Type B pancreatic cell (in vitro differentiated cells): Measurements from ENCODE around the gene DPF3. TPM values are rescaled to one million over a fixed set of nuclear protein-coding genes. Genes with fewer than 3 reads are reported as not detected.

Experiments
- DNase-seq: peaks from one replicate; pipeline ENCODE4 v3.0.0; 2021; ENCODE audit warnings: mixed read lengths; ENCODE audit not compliant: unreplicated experiment; ENCODE audit errors: extremely low spot score
- H3K27ac Mint-ChIP-seq: 2 replicates; pipeline ENCODE4 v1.8.0; 2021; ENCODE audit warnings: mild to moderate bottlenecking, mixed read lengths
- H3K27me3 Mint-ChIP-seq: 2 replicates; pipeline ENCODE4 v1.8.0; 2021; ENCODE audit warnings: mixed read lengths
- H3K36me3 Mint-ChIP-seq: 2 replicates; pipeline ENCODE4 v1.8.0; 2021; ENCODE audit warnings: mixed read lengths
- H3K4me1 Mint-ChIP-seq: one replicate; pipeline ENCODE4 v1.8.0; 2021; ENCODE audit warnings: mixed read lengths; ENCODE audit not compliant: unreplicated experiment
- H3K4me3 Mint-ChIP-seq: 2 replicates; pipeline ENCODE4 v1.8.0; 2021; ENCODE audit warnings: mild to moderate bottlenecking, mixed read lengths
- H3K9me3 Mint-ChIP-seq: 2 replicates; pipeline ENCODE4 v1.8.0; 2021; ENCODE audit warnings: mixed read lengths
- total RNA-seq: library from RNA; stranded (reverse); gene quantifications from 2 replicates; pipeline ENCODE4 v1.2.1, GENCODE V29; 2021; ENCODE audit warnings: low replicate concordance
- TF ChIP-seq, protein P1 (sequence below): fragments of 200-600 bp; sonication (generic); conservative IDR thresholded peaks from 2 replicates; pipeline ENCODE4 v1.5.0; 2021; ENCODE audit warnings: antibody characterized with exemption, mild to moderate bottlenecking

The DPF3 gene
- total RNA-seq, 1 donor from 2014 or later: 4.5 TPM

GRCh38 chr14:72738161-72738611 is 155.7 kb downstream of the DPF3 start:
- H3K4me1 Mint-ChIP-seq: peaks cover 19% of the 10 kb centered on the region
- H3K9me3 Mint-ChIP-seq: no peaks in the 10 kb centered on the region
- H3K4me3 Mint-ChIP-seq: peak overlapping the region; percentile 18
- TF ChIP-seq, protein P1, sequence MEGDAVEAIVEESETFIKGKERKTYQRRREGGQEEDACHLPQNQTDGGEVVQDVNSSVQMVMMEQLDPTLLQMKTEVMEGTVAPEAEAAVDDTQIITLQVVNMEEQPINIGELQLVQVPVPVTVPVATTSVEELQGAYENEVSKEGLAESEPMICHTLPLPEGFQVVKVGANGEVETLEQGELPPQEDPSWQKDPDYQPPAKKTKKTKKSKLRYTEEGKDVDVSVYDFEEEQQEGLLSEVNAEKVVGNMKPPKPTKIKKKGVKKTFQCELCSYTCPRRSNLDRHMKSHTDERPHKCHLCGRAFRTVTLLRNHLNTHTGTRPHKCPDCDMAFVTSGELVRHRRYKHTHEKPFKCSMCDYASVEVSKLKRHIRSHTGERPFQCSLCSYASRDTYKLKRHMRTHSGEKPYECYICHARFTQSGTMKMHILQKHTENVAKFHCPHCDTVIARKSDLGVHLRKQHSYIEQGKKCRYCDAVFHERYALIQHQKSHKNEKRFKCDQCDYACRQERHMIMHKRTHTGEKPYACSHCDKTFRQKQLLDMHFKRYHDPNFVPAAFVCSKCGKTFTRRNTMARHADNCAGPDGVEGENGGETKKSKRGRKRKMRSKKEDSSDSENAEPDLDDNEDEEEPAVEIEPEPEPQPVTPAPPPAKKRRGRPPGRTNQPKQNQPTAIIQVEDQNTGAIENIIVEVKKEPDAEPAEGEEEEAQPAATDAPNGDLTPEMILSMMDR: no peak
- H3K27ac Mint-ChIP-seq: no peak overlapping the region
- peak; percentile 34 for DNase-seq
- no peaks in the 10 kb centered on the region for H3K36me3 Mint-ChIP-seq
- H3K27me3 Mint-ChIP-seq: peaks cover 45% of the 10 kb centered on the region

- no peak for DNase-seq
- Mint-ChIP-seq H3K4me3 (peak overlapping the region; percentile 46), H3K36me3 (no peaks in the 10 kb centered on the region), H3K27ac (no peak overlapping the region), H3K9me3 (no peaks in the 10 kb centered on the region), H3K4me1 (peaks cover 16% of the 10 kb centered on the region), H3K27me3 (peaks cover 50% of the 10 kb centered on the region)
- TF ChIP-seq, protein P1: no peak
These were observed 156.3 kb downstream of the DPF3 start for GRCh38 chr14:72737560-72737943.

DNA sequence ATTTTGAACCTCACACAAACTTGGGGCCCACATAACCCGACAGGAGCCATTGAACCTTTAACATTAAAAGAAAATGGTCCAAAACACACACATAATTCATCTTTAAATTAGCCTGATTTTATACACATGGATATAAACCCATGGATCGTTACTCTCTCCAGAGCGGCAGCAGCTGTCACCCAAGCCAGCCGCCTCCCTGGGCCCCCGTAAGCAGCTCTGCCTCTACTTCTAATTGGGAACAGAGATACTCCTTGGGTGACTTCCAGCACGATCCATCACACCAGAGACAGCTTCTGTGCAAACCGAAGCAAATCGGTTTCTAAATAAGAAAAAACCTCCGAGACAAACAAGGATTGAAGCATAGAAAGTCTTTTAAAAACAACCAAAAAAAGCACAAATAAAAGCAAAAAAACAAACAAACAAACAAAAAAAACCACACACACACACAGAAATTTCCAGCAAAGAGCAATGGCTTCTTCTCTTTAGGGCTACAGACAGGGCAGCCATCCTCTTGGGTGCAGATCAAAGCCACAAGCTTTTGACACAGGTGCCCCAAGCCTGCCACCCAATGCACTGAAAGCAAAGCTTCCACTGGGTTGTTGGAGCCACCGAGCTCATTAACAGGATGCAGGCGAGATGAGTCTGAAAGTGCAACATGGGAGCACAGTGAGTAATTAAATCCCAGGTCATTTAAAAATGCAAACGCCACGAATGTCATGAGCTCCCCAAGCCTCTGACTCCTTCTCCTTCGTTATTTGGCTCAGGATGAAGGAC is 156.9 kb downstream of the DPF3 start:
- no peak overlapping the region for H3K4me3 Mint-ChIP-seq
- no peaks in the 10 kb centered on the region for H3K36me3 Mint-ChIP-seq
- DNase-seq: no peak
- TF ChIP-seq, protein P1: no peak
- H3K27ac Mint-ChIP-seq: no peak overlapping the region
- peaks cover 47% of the 10 kb centered on the region for H3K27me3 Mint-ChIP-seq
- H3K4me1 Mint-ChIP-seq: peaks cover 12% of the 10 kb centered on the region
- no peaks in the 10 kb centered on the region for H3K9me3 Mint-ChIP-seq

DNA sequence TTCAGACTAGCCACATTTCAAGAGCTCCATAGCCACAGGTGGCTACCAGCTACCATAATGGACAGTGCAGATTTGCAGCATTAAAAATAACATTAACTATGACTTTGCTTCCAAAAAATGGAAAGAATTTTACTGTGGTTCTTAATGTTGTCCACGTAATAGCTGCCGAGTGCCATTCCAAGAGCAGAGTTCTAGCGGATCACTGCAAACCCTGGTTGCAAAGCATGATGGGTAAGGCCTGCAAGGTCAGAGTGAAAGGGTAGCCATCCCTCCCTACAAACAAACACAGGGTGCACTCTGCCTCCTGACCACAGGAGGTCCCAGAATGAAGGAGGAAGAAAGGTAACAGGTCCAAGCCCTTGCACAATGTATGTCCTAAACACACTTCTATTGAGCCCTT is 157.6 kb downstream of the DPF3 start:
- Mint-ChIP-seq H3K27me3 (peaks cover 46% of the 10 kb centered on the region), H3K4me1 (peaks cover 12% of the 10 kb centered on the region), H3K9me3 (no peaks in the 10 kb centered on the region), H3K4me3 (no peak overlapping the region), H3K27ac (no peak overlapping the region), H3K36me3 (no peaks in the 10 kb centered on the region)
- DNase-seq: no peak
- TF ChIP-seq, protein P1: peak; percentile 21

DNA sequence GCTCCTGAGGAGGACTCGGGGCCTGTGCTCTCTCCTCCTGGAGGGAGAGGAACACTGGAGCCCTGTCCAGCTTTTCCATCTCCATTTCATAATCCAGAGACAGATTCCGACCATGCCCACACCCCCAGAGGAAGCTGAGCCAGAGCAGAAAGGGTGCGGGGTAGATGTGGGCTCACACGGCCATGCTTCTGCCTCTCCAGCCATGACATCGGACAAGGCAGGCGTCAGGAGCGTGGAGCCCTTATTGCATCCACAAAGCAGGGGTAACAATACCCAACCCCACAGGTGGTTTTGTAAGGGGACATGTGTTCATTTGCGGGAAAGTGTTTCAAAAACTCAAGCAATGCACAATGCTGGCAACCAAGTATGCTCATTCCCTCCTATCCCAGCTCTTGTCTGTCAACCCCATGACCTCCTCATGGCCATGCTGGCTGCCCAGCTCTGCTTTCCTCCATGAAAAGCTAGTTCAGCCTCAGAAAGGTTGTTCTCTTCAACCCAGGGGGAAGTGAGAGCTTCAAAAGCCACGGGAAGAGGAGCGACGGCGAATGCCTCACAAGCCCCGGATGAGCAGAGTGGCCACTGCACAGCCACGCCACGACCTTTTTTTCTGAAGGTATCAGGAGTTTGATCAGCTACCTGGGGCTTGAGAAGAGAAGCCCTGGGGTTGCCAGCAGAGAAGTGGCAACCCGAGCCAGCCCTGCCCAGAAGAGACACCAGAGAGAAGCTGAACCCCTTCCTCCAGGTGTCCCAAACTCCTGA is 161.7 kb downstream of the DPF3 start:
- peaks cover 10% of the 10 kb centered on the region for H3K36me3 Mint-ChIP-seq
- TF ChIP-seq, protein P1: no peak

More for the DNA sequence above, 161.7 kb downstream of the DPF3 start:
- no peaks in the 10 kb centered on the region for H3K9me3 Mint-ChIP-seq
- no peak overlapping the region for H3K4me3 Mint-ChIP-seq
- H3K27me3 Mint-ChIP-seq: peaks cover 26% of the 10 kb centered on the region
- no peak overlapping the region for H3K27ac Mint-ChIP-seq
- DNase-seq: no peak
- H3K4me1 Mint-ChIP-seq: peaks cover 6% of the 10 kb centered on the region
